OCI-LY3 (cell line): ENCODE data around the gene FKBP4.

Experiments
- H2AFZ ChIP-seq: fragments of 200-600, 300-600 bp; shearing (Covaris generic); 2 replicates; pipeline ENCODE4 v1.6.0; 2014; ENCODE audit warnings: antibody characterized with exemption, low read depth, low read length
- H3K27ac ChIP-seq: fragments of 200-600, 300-600 bp; sonication (generic); 2 replicates; pipeline ENCODE4 v1.5.1; 2014; ENCODE audit warnings: mild to moderate bottlenecking, low read length, moderate library complexity, mixed read lengths
- H3K27me3 ChIP-seq: fragments of 200-600, 300-600 bp; sonication (generic); 2 replicates; pipeline ENCODE4 v1.6.1; 2014; ENCODE audit warnings: low read depth, low read length, mixed read lengths
- H3K36me3 ChIP-seq: fragments of 200-600, 300-600 bp; sonication (generic); replicated peaks from 2 replicates; pipeline ENCODE3; 2014; ENCODE audit warnings: low read depth, low read length, mixed read lengths
- H3K4me1 ChIP-seq: fragments of 300-600, 200-600 bp; sonication (generic); 2 replicates; pipeline ENCODE4 v1.6.1; 2014; ENCODE audit warnings: low read length, mixed read lengths
- H3K4me2 ChIP-seq: fragments of 200-600, 300-600 bp; sonication (generic); 2 replicates; pipeline ENCODE4 v1.6.1; 2014; ENCODE audit warnings: low read length, mixed read lengths
- H3K4me3 ChIP-seq: fragments of 300-600, 200-600 bp; sonication (generic); 2 replicates; pipeline ENCODE4 v1.5.1; 2014; ENCODE audit warnings: antibody characterized with exemption, mild to moderate bottlenecking, low read length, moderate library complexity
- H3K79me2 ChIP-seq: fragments of 300-600, 200-600 bp; shearing (Covaris generic); 2 replicates; pipeline ENCODE4 v1.6.1; 2014; ENCODE audit warnings: mild to moderate bottlenecking, low read length, mixed read lengths
- H3K9ac ChIP-seq: fragments of 300-600, 200-600 bp; shearing (Covaris generic); 2 replicates; pipeline ENCODE4 v1.6.0; 2014; ENCODE audit warnings: mild to moderate bottlenecking, low read length, moderate library complexity
- H3K9me3 ChIP-seq: fragments of 200-600, 300-600 bp; shearing (Covaris generic); 2 replicates; pipeline ENCODE4 v1.6.1; 2014; ENCODE audit warnings: low read length, mixed read lengths; ENCODE audit not compliant: insufficient read depth
- H4K20me1 ChIP-seq: fragments of 200-600, 300-600 bp; sonication (generic); 2 replicates; pipeline ENCODE4 v1.6.1; 2016; ENCODE audit warnings: low read length, mixed read lengths; ENCODE audit not compliant: insufficient read depth
- CTCF ChIP-seq: fragments of 200-600, 300-600 bp; sonication (generic); IDR thresholded peaks from 2 replicates; pipeline ENCODE4 v1.5.1; 2014; ENCODE audit warnings: antibody characterized with exemption, low read length, low read depth
- EZH2phosphoT487 ChIP-seq: fragments of 200-600 bp; shearing (Covaris generic); IDR thresholded peaks from 2 replicates; pipeline ENCODE4 v1.6.1; 2018; ENCODE audit warnings: antibody characterized with exemption, mixed run types, low read depth

FKBP4 gene

DNA sequence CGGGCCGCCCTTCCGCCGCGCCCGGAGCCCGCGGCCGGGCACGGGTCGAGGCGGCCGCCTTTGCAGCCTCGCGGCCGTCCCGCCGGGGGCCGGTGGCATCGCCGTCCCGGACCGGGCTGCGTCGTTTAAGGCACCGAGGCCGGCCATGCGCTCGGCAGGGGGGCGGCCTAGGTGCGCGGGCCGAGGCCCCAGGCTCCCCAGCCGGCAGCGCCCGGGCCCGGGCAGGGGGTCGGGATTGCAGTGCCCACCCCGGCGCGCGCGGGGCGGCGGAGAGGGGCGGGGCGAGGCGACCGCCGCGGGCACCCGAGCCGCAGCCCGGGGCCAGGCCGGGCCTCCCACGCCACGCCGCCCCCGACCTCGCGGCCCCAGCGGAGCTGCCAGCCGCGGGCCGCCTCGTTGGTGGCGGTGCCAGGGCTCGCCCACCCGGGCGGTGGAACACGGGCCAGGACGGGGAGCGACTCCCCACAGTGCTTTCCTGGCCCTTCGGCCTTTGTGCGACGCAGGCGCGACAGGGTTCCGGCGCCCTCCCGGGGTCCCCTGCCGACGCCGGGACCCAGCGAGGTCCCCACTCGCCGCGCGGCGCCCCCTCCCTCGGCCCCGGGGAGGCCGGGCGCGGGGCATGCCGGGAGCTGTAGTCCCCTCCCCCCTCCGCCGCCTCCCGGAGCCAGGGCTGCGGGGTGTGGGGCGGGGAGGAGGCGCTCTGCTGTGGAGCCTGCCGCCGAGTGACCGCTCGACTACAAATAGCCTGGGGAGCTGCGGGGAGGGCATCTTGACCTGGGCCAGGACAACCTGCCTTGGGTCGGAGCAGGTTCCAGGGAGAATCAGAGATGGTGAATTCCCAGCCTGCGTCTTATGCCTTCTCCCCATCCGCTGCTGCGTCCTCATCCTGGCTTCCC, 769 bp downstream of the FKBP4 start:
- Histone ChIP-seq H2AFZ (peak overlapping the region; percentile 57; the same call in 1 of the 2 replicates), H3K27ac (peak overlapping the region; percentile 48)

DNA sequence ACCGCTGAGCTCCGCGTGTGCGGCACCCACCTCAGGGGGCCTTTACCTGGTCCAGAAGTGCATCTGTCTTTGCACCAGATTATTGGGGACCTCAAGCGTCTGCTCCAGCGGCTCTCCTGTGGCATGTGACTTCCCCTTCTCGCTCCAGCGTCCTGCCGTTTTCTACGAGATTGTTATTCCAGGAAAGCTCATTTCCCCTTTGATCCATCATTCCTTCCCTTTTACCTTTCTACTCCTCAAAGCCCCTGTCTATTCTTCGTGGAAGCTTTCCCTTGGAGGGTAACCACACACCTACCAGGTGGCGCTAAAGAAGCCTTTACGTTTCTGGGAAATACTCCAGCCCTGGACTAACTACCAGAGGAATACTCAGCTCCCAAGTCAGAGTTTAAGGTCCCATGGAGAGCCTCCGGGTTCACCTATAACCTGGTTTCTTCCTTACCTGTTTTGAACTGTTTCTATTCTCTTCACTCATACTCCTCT, 1.5 kb downstream of the FKBP4 start:
- Histone ChIP-seq H3K9me3 (no peaks in the 10 kb centered on the region), H3K36me3 (peaks cover 43% of the 10 kb centered on the region)

More for the DNA sequence above, 769 bp downstream of the FKBP4 start:
- peaks cover 37% of the 10 kb centered on the region for H3K36me3 ChIP-seq
- TF ChIP-seq CTCF (no peak), EZH2phosphoT487 (no peak)
- peak overlapping the region; percentile 81 for H3K9ac ChIP-seq
- no peaks in the 10 kb centered on the region for H3K9me3 ChIP-seq
- H3K79me2 ChIP-seq, result peaks cover 41% of the 10 kb centered on the region
- H3K4me3 ChIP-seq, result peak overlapping the region; percentile 93
- H3K27me3 ChIP-seq, result no peaks in the 10 kb centered on the region
- peak overlapping the region; percentile 99 for H3K4me2 ChIP-seq
- peaks cover 9% of the 10 kb centered on the region for H3K4me1 ChIP-seq
- peaks cover 21% of the 10 kb centered on the region; the same call in 1 of the 2 replicates for H4K20me1 ChIP-seq

GRCh38 chr12:2797721-2798418, 3.1 kb downstream of the FKBP4 start:
- peaks cover 56% of the 10 kb centered on the region for H3K36me3 ChIP-seq
- H2AFZ ChIP-seq, result no peak overlapping the region
- H3K4me1 ChIP-seq, result peaks cover 13% of the 10 kb centered on the region
- no peak overlapping the region for H3K4me3 ChIP-seq
- H3K4me2 ChIP-seq, result no peak overlapping the region
- H3K27ac ChIP-seq, result no peak overlapping the region
- no peaks in the 10 kb centered on the region for H3K9me3 ChIP-seq
- no peaks in the 10 kb centered on the region for H3K27me3 ChIP-seq
- peak; percentile 29; the same call in 1 of the 2 replicates for TF ChIP-seq CTCF
- TF ChIP-seq EZH2phosphoT487, result no peak
- H3K9ac ChIP-seq, result no peak overlapping the region
- H4K20me1 ChIP-seq, result peaks cover 21% of the 10 kb centered on the region; the same call in 1 of the 2 replicates
- H3K79me2 ChIP-seq, result peaks cover 41% of the 10 kb centered on the region

More for the DNA sequence above, 1.5 kb downstream of the FKBP4 start:
- peak overlapping the region; percentile 99 for H3K4me2 ChIP-seq
- peaks cover 21% of the 10 kb centered on the region; the same call in 1 of the 2 replicates for H4K20me1 ChIP-seq
- H3K4me3 ChIP-seq, result peak overlapping the region; percentile 93
- no peaks in the 10 kb centered on the region for H3K27me3 ChIP-seq
- peak overlapping the region; percentile 48 for H3K27ac ChIP-seq
- H3K79me2 ChIP-seq, result peaks cover 41% of the 10 kb centered on the region
- peaks cover 9% of the 10 kb centered on the region for H3K4me1 ChIP-seq
- TF ChIP-seq CTCF (peak; percentile 39), EZH2phosphoT487 (no peak)
- peak overlapping the region; percentile 81 for H3K9ac ChIP-seq
- peak overlapping the region; percentile 57; the same call in 1 of the 2 replicates for H2AFZ ChIP-seq
